Ramos (cell line): Measurements from ENCODE around the gene SUN3.
"Not testable (repeated sequence)": the region's sequence is repeated elsewhere in the genome, so short reads cannot be mapped to it uniquely, and the experiment has no call there.

Experiments
- in situ Hi-C: fragments of 300-500 bp; cut with MboI; formaldehyde crosslinking; loops from one replicate; pipeline ENCODE4 v1.14.3; 2022; ENCODE audit warnings: low sequenced_read_pairs; ENCODE audit not compliant: unreplicated experiment

Gene SUN3

DNA sequence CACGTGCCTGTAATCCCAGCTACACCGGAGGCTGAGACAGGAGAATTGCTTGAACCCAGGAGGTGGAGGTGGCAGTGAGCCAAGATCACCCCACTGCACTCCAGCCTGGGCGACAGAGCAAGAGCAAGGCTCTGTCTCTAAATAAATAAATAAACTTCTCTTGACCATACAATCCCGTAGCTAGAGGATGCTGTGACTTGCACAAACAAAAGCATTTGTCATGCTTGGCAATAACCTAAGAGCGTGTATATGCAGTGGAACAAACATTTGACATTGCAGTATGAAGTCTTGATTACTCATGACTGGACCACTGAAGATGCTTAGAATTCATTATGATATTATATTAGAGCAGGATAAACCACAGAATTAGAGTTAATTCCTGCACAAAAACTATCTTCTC lies 5.0 kb upstream of the SUN3 start:
- in situ Hi-C loops: no loop called here

DNA sequence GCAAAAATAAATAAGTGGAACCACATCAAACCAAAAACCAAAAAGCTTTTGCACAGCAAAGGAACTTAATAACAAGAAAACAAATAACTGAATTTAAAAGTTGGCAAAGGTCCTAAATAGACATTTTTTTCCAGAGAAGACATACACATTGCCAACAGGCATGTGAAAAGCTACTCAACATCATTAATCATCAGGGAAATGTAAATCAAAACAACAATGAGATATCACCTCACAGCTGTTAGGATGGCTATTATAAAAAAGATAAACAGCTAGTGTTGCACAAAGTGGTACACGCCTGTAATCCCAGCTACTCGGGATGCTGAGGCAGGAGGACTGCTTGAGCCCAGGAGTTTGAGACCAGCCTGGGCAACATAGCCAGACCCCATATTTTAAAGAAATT lies 2.2 kb upstream of the SUN3 start:
- in situ Hi-C loops: no loop called here

DNA sequence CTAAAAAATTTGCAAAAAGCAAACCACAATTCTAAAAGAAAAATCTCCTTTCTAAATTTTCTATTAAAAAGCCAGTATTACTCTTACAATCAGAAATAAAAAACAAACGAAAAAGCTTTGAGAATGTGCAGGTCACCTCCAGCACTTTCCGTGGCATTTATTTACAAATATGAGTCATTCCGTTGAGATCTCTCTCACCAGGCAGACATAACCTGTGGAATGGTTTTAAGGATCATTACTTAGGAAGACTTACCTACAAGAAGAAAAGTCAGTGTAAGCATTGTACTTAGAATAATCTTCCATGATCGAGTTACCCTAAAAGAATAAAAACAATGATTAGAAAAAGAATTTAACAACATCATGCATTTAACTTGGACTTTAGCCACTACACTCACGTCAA lies 3.3 kb downstream of the SUN3 start:
- in situ Hi-C loops: no loop called here

DNA sequence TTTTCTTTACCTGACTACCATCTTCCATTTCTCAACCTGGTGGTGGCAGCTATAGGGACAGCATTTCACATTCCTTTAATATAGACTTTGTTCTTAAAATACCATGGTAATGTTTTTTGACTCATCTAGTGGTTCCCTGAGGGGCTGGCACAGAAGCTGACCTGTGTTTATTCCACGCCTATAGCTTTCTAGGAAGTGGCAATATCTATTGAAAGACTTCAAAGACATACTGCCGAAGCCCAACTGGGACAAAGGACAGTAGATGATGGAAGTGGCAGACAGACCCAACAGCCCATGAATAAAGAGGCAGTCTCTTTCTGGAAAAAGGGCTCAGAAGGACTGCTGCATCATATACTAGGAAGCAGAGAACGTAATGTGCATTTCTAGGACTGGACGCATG lies 11.2 kb downstream of the SUN3 start:
- in situ Hi-C loops: no loop called here

DNA sequence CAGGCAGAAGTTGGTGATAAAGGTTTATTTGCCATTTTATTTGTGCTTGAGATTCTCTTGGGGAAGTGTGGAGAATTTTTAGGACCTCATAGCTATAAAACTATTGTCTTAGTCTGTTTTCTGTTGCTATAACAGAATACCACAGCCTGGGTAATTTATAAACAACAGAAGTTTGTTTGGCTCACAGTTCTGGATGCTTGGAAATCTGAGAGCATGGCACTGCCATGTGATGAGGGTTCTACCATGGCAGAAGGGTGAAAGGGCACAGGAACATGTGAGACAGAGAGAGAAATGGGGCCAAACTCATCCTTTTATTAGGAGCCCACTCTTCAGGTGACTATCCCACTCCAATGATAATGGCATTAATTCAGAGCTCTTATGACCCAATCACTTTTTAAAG lies 12.3 kb downstream of the SUN3 start:
- in situ Hi-C loops: no loop called here

DNA sequence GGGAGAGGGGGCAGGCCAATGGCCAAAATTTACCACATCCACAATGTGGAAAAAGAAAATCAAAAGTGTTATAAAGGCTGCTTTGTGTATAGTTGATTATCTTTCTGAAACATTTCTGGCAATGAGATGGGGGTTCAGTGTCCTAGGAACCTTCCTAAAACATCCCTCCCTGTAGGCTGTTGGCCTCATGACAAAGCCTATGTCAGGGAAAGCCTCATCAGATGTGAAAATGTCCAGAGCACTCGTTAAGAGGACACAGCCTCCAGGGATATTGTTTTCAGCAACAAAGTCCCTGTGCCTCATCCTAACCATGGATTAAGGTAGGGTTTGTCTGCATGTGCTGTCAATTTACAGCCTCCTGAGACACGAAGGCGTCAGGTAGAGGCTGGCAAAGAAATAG lies 17.0 kb downstream of the SUN3 start:
- in situ Hi-C loops: no loop called here

DNA sequence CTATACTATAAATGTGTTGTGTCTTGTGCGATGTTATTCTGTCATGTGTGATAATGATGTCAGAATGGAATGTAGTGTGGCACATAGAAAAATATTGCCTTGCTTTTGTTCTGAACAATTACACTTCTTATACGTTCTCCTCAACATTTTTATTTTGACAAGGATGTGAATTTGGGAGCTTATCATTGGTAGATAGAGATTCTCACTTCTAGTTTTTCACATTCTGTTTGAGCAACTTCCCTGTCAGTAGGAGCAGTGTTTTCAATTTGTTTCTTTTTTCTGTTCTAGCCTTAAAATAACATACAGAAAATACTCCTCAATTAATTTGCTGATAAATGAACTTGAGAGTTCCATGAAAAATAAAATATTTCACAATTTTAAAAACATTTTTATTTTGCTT lies 17.6 kb downstream of the SUN3 start:
- in situ Hi-C loops: no loop called here

DNA sequence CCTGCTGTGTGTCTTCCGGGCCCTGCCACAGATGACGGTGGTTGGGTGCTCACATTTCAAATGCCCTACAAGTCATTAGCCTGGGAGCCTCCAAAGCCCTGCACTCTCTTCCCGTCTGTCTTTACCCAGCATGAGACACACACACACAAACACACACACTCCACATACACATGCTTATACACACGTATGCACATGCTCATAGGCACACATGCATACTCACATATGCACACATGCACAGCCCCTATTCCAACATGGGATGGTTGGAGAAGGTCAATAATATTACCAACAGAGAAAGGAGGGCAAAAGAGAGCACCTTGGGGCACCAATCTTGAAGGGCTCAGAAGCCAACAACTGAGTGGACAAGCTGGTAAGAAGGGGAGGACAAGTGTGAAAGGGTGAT lies 19.0 kb downstream of the SUN3 start:
- in situ Hi-C loops: no loop called here

DNA sequence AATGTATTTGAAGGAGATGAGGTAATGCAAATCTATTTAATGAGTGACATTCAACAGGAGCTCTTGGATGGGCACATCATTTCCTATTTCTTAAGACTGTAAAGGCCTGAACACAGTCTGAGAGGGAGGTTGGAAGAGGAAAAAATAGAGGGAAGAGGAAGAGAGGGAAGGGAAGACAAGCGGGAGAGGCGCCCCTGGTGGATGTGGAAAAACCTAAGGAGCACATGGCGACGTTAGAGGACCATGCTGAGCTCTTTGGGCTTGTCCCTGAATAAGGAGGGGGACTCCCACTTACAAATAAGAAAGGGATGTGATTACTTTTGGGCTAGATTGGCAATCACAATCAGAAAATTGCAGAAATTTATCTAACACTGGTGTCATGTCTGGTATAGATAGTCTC lies 19.6 kb downstream of the SUN3 start:
- in situ Hi-C loops: no loop called here

DNA sequence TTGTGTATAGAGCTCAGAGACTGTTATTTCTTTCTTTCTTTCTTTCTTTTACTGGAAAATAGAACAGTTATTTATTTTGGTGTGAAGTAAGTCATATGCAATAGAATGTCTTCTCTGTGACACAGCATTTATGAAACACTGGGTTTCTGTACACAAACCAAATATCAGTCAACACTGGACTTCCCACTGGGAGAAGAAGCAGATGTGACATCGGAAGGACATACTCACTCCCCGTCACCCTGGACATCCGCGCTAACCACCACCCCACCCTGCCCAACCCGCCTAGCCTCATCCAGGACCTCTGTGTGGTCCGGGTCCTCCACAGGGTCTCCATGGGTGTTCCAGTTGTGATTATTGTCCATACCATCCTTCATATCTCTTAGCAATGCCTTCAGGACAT lies 22.0 kb downstream of the SUN3 start:
- in situ Hi-C loops: no loop called here

DNA sequence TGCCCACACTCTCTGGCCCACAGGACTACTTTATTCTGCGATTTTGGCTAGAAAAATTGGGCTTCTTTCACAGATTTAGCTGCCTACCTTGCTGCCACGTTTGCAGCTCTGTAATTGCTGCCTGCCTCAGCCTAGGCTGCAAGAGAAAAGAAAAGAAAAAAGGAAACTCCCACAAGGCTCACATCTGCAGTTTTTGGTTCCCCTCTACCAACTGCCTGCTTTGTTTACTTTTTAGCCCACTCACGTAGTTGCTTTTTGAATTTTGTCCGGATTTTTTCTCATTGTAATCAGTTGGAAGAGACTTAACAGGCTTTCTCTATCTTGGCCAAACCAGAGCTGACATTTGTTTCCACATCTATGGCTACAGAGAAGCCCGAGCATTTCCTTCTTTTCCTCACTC lies 24.3 kb downstream of the SUN3 start:
- in situ Hi-C loops: no loop called here

DNA sequence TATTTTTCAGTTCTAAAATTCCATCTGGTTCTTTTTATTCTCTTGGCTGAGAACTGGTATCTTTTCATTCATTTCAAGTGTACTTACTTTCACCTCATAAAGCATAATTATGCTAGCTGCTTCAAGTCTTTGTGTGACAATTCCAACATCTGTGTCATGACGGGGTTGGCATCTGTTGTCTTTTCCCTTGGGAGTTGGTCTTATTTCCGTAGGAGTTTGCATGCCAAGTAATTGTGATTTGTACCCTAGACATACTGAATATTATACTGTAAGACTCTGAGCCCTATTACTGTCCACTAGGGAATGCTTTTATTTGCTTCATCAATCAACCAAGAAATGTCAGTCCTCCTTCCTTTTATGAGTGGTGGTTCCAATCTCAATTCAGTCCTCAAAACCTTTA lies 24.9 kb downstream of the SUN3 start:
- in situ Hi-C loops: no loop called here

DNA sequence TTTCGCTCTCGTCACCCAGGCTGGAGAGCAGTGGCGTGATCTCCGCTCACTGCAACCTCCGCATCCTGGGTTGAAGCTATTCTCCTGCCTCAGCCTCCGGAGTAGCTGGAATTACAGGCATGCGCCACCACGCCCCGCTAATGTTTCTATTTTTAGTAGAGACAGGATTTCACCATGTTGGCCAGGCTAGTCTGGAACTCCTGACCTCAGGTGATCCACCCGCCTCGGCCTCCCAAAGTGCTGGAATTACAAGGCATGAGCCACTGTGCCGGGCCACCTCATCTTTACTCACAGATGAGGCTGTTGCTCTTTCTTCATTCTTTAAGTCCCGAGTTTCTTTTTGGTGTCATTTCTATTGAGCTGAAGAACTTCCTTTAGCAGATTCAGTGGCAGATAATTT lies 28.7 kb downstream of the SUN3 start:
- in situ Hi-C loops: not testable (repeated sequence)

DNA sequence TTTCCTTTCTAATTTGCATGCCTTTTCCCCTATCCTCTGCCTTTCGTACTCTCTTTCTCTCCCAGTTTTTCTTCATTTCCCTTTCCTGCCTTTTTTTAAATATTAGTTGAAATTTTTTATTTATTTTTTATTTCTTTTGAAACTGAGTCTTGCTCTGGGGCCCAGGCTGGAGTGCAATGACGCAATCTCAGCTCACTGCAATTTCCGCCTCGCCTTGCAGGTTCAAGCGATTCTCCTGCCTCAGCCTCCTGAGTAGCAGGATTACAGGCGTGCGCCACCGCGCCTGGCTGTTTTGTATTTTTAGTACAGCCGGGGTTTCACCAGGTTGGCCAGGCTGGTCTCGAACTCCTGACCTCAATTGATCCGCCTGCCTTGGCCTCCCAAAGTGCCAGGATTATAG lies 29.5 kb downstream of the SUN3 start:
- in situ Hi-C loops: no loop called here

DNA sequence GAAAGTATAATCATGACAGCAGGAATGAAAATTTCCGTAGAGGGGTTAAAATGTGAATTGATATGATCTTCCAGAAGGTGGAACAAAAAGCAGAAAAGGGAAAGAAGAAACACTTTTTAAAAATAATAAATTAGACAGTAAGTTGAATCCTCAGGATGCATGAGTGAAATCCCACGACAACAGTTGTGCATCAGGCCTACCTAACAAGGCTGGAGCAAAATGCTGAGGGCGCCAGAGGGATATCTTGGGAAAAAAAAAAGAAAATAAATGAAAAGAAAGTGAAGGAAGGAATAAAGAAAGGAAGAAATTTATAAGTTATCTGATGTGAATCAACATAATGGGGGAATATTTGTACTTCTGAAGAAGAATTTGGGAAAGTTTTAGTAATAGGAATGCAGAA lies 36.5 kb downstream of the SUN3 start:
- in situ Hi-C loops: no loop called here

DNA sequence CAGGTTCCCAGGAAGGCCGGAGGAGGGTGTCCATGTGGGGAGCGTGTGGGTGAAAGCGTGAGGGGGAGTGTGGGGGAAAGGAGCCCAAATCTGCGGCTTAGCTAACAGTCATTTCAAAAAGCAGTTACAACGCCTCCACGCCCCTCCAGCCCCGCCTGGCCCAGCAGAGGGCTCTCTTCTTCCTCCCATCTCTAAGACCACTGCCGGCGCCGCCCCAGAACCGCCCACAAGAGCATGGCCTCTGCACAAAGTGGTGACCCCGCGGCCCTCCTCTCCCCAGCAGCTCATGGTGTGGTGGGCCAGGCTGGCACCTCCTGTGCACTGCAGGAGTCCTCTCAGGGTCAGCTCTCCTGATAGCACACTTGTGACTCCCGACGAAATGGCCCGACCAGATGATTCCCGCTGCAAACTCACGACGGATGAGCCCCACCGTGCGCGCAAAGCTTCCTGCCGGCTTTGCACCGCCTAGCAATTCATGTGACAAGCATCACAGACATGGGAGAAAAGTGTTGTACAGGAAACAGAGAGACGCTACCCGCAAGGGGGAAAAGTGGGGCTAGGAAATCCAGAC lies 37.1 kb downstream of the SUN3 start:
- in situ Hi-C loops: no loop called here

DNA sequence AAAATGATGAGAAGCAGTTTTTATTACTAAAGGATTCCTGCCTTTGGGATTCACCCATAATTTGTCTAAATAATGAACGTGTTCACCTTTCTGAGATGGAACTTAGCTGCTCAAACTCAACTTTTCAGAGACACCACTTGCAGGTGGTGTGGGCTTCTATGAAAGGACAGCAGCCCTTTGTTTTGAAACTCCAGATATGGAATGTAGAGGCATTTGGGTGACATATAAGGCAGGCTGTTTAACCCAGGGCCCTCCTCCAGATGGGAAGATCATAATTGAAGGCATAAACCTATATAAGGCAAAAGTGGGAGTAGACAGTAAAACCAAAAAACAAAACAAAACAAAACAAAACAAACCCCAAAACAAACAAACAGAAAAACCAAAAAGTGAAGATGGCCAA lies 37.6 kb downstream of the SUN3 start:
- in situ Hi-C loops: no loop called here

DNA sequence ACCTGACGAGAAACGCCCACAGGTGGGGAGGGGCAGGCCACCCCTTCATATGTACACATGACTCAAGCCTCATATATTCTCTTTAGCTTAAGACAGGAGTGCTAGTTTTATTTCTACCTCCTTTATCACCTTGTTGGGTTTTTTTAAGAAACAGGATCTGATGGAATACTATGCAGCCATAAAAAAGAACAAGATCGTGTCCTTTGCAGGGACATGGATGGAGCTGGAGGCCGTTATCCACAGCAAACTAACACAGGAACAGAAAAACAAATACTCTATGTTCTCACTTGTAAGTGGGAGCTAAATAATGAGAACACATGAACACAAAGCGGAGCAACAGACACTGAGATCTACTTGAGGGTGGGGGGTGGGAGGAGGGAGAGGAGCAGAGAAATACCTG lies 38.3 kb downstream of the SUN3 start:
- in situ Hi-C loops: no loop called here

DNA sequence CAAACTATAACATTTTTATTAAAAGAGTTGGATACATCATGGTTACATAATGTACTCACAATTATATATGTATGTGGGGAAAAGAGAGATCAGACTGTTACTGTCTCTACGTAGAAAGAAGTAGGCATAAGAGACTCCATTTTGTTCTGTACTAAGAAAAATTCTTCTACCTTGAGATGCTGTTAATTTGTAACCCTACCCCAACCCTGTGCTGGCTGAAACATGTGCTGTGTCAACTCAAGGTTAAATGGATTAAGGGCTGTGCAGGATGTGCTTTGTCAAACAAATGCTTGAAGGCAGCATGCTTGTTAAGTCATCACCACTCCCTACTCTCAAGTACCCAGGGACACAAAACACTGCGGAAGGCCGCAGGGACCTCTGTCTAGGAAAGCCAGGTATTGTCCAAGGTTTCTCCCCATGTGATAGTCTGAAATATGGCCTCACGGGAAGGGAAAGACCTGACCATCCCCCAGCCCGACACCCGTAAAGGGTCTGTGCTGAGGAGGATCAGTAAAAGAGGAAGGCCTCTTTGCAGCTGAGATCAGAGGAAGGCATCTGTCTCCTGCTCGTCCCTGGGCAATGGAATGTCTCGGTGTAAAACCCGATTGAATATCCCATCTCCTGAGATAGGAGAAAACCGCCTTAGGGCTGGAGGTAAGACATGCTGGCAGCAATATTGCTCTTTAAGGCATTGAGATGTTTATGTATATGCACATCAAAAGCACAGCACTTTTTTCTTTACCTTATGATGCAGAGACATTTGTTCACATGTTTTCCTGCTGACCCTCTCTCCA lies 39.1 kb downstream of the SUN3 start:
- in situ Hi-C loops: not testable (repeated sequence)

DNA sequence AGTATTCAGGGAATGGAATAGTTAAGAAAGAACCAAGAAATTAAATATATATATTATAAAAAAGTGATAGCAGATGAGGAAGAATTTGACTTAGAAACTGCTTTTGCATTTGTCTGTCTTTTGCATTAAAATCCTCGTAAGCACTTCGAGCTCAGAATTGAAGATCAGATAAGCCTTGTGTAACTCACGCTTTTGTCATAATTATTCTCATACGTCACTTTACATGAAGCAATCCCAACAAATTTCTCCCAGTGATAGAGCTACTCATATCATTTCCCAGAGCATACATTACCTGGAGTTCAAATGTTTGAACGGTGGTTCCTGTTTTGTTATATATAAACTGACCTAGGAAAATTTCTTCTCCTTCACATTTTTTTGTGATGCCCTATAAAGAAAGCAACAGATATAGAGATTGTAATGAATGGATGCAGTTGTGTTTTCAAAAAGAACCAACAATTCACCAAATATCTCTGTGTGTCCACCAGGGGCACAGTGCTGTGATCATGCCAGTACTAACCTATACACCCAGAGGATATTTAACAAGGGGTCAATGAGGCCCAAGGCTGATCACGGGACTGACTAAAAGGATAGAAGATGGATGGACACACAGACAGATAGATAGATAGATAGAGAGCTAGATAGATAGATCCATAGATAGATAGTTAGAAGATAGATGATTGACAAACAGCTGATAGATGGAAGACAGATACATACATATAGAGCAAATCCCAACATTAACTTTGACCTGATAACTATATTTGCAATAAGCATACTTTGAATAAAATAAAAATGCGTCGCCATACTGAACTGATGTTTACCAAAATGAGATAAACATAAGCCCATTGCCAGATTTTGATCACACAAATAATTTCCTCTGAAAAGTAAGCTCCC lies 40.2 kb downstream of the SUN3 start:
- in situ Hi-C loops: no loop called here

DNA sequence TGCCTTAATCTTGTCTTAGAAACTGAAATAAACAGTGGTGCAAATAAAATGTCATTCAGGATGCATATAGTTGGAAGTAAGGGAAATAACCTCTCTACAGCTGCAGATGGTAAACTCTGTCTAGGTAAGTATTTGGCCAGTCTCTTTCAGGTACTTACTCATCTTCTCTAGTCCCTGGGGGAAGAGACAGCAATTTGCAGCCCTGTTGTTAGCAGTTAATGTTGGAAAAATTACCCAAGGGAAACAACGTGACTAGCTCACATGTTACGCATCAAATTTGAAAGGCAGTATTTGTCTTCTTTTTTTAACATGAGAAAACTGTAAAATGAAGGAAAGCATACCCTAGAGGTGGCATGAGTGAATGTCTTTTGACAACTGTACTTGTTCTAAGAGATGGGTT lies 46.3 kb downstream of the SUN3 start:
- in situ Hi-C loops: no loop called here
